CD4-positive, alpha-beta memory T cell (primary cell): ENCODE measurements around the gene HBA1. TPM values are rescaled to one million over a fixed set of nuclear protein-coding genes. Genes with fewer than 3 reads are reported as not detected.
"Not testable (repeated sequence)": the region's sequence is repeated elsewhere in the genome, so short reads cannot be mapped to it uniquely, and the experiment has no call there.

Source experiments
- CTCF ChIA-PET: fragments of 350-600 bp; sonication (Branson Sonifier 250); formaldehyde crosslinking; loops from one replicate; lab custom pipeline; 2021; ENCODE audit warnings: inconsistent platforms; ENCODE audit not compliant: partially characterized antibody; lab: Charles Lee
- POLR2A ChIA-PET: fragments of 350-600 bp; sonication (Branson Sonifier 250); formaldehyde crosslinking; loops from one replicate; lab custom pipeline; 2021; ENCODE audit not compliant: partially characterized antibody; lab: Charles Lee
- DNase-seq, 5 donors: peaks; one replicate each; pipeline versions ENCODE4 v3.0.0 to v3.0.0-alpha.2; 2020 to 2022; ENCODE audit warnings: mixed read lengths in 1 of 5
- H3K27ac ChIP-seq: one replicate; pipeline ENCODE4 v1.7.0; 2013; ENCODE audit warnings: low read depth, low read length
- H3K27me3 ChIP-seq: 2 replicates; pipeline ENCODE4 v1.7.0; 2013; ENCODE audit warnings: mild to moderate bottlenecking, low read length, moderate library complexity; ENCODE audit not compliant: insufficient read depth
- H3K36me3 ChIP-seq: 2 replicates; pipeline ENCODE4 v1.7.0; 2013; ENCODE audit warnings: mild to moderate bottlenecking, low read length, moderate library complexity; ENCODE audit not compliant: insufficient read depth
- H3K4me1 ChIP-seq: 2 replicates; pipeline ENCODE4 v1.7.0; 2013; ENCODE audit warnings: mild to moderate bottlenecking, low read length, moderate library complexity; ENCODE audit not compliant: insufficient read depth
- H3K4me3 ChIP-seq, 2 donors: one replicate each; pipeline ENCODE4 v1.7.0; 2013; ENCODE audit warnings: low read length in 2 of 2, mild to moderate bottlenecking in 1 of 2
- H3K9me3 ChIP-seq, 2 donors: one replicate each; pipeline ENCODE4 v1.7.0; 2013; ENCODE audit warnings: low read length in 2 of 2, control low read depth in 1 of 2; ENCODE audit not compliant: control insufficient read depth in 1 of 2
- H3K27ac Mint-ChIP-seq, 7 donors: one replicate each; pipeline ENCODE4 v1.8.0; 2020 to 2021; ENCODE audit warnings: mixed read lengths in 7 of 7, mild to moderate bottlenecking in 6 of 7, inconsistent platforms in 3 of 7, moderate library complexity in 3 of 7
- H3K27me3 Mint-ChIP-seq, 2 donors: one replicate each; pipeline ENCODE4 v1.8.0; 2020 to 2021; ENCODE audit warnings: mixed read lengths in 2 of 2
- H3K36me3 Mint-ChIP-seq, 2 donors: one replicate each; pipeline ENCODE4 v1.8.0; 2020 to 2021; ENCODE audit warnings: mixed read lengths in 2 of 2, inconsistent platforms in 1 of 2, mild to moderate bottlenecking in 1 of 2
- H3K4me1 Mint-ChIP-seq, 4 donors: one replicate each; pipeline ENCODE4 v1.8.0; 2020 to 2021; ENCODE audit warnings: mixed read lengths in 4 of 4, mild to moderate bottlenecking in 1 of 4
- H3K4me3 Mint-ChIP-seq, 8 donors: one replicate each; pipeline ENCODE4 v1.8.0; 2020 to 2021; ENCODE audit warnings: mixed read lengths in 8 of 8, mild to moderate bottlenecking in 7 of 8, moderate library complexity in 6 of 8, inconsistent platforms in 3 of 8
- H3K9me3 Mint-ChIP-seq, 8 donors: one replicate each; pipeline ENCODE4 v1.8.0; 2020 to 2021; ENCODE audit warnings: mixed read lengths in 8 of 8, mild to moderate bottlenecking in 5 of 8, inconsistent platforms in 3 of 8, moderate library complexity in 1 of 8
- intact Hi-C: fragments of 100-400 bp; cut with micrococcal nuclease; formaldehyde crosslinking; loops from one replicate; pipeline ENCODE4 v1.15.1; 2023
- polyA plus RNA-seq, 2 donors: library from polyadenylated mRNA; unstranded; fragments of 300-500 nt; fragmentation: Illumina TruSeq; gene quantifications; one replicate each; pipeline ENCODE4 v1.2.3, GENCODE V29; 2021
- total RNA-seq, 2 experiments: library from RNA; stranded (reverse); gene quantifications; one replicate each; pipeline ENCODE4 v1.2.3, GENCODE V29; 2021

The HBA1 gene
- total and polyA plus RNA-seq, 4 experiments from 2014 or later = 0.76 TPM; not detected in 3

GRCh38 chr16:170788-171187 lies 5.7 kb upstream of the HBA1 start:
- Histone ChIP-seq H3K4me1 (peaks cover 13% of the 10 kb centered on the region), H3K9me3 (no peaks in the 10 kb centered on the region), H3K4me3 (no peak overlapping the region), H3K36me3 (no peaks in the 10 kb centered on the region), H3K27ac (no peak overlapping the region), H3K27me3 (peaks cover 34% of the 10 kb centered on the region)
- ChIA-PET CTCF (no interaction called here), POLR2A (no interaction called here)
- intact Hi-C loops = no loop called here
- peak overlapping the region in 1 of 8 donors; percentile 1 for H3K4me3 Mint-ChIP-seq
- no peaks in the 10 kb centered on the region for H3K36me3 Mint-ChIP-seq
- peak overlapping the region in 1 of 7 donors; percentile 32 for H3K27ac Mint-ChIP-seq
- no peak for DNase-seq
- peaks cover 5 to 24% (median 12%) of the 10 kb centered on the region in 4 donors for H3K4me1 Mint-ChIP-seq
- peaks cover 49 to 50% of the 10 kb centered on the region in 2 donors for H3K27me3 Mint-ChIP-seq
- peaks cover 0 to 1% (median 0%) of the 10 kb centered on the region in 8 donors for H3K9me3 Mint-ChIP-seq

GRCh38 chr16:172374-172941 lies 4.0 kb upstream of the HBA1 start, which contains the start of gene HBA2:
Gene HBA2 (plus strand): TSS chr16:172876. CDS start chr16:172913, 37 bp downstream.
- H3K27me3 ChIP-seq = peaks cover 26% of the 10 kb centered on the region
- H3K9me3 ChIP-seq, CTCF ChIA-PET, H3K36me3 ChIP-seq, intact Hi-C loops, H3K27ac Mint-ChIP-seq, H3K9me3 Mint-ChIP-seq, DNase-seq, H3K4me1 ChIP-seq, H3K4me3 ChIP-seq, H3K36me3 Mint-ChIP-seq, H3K27ac ChIP-seq, POLR2A ChIA-PET: not testable (repeated sequence)
- H3K4me1 Mint-ChIP-seq = peaks cover 4 to 27% (median 10%) of the 10 kb centered on the region in 4 donors
- peak within 1 kb of the TSS in 6 of 8 donors; percentile 8 to 61 (median 44) for H3K4me3 Mint-ChIP-seq
- H3K27me3 Mint-ChIP-seq = peaks cover 42% of the 10 kb centered on the region in 2 donors

- H3K4me3 Mint-ChIP-seq = peak overlapping the region in 4 of 8 donors; percentile 24 to 61 (median 44)
- H3K36me3 Mint-ChIP-seq, H3K4me3 ChIP-seq, H3K9me3 ChIP-seq, H3K4me1 ChIP-seq, POLR2A ChIA-PET, H3K27ac ChIP-seq, H3K36me3 ChIP-seq, intact Hi-C loops, H3K27ac Mint-ChIP-seq, CTCF ChIA-PET, H3K9me3 Mint-ChIP-seq, DNase-seq: not testable (repeated sequence)
- peaks cover 4 to 32% (median 15%) of the 10 kb centered on the region in 4 donors for H3K4me1 Mint-ChIP-seq
- peaks cover 41 to 48% of the 10 kb centered on the region in 2 donors for H3K27me3 Mint-ChIP-seq
- peaks cover 26% of the 10 kb centered on the region for H3K27me3 ChIP-seq
Observed at GRCh38 chr16:173211-173854, 3.1 kb upstream of the HBA1 start.

GRCh38 chr16:173928-174769 lies 2.3 kb upstream of the HBA1 start:
- CTCF ChIA-PET, H3K9me3 Mint-ChIP-seq, H3K36me3 Mint-ChIP-seq, H3K4me1 ChIP-seq, POLR2A ChIA-PET, H3K27ac Mint-ChIP-seq, H3K9me3 ChIP-seq, H3K36me3 ChIP-seq, H3K4me3 ChIP-seq, H3K27ac ChIP-seq, DNase-seq, intact Hi-C loops: not testable (repeated sequence)
- Mint-ChIP-seq H3K4me1 (peaks cover 4 to 27% (median 15%) of the 10 kb centered on the region in 4 donors), H3K27me3 (peaks cover 38 to 44% of the 10 kb centered on the region in 2 donors), H3K4me3 (peak overlapping the region in 4 of 8 donors; percentile 7 to 64 (median 54))
- peaks cover 26% of the 10 kb centered on the region for H3K27me3 ChIP-seq

GRCh38 chr16:175011-175949 lies 1.2 kb upstream of the HBA1 start:
- ChIA-PET CTCF (interaction anchor here (1.4 kb wide), 1 partner anchor 68 kb away, joined by 4 read pairs; no protein-coding TSS in a partner anchor), POLR2A (no interaction called here)
- Histone ChIP-seq H3K4me1 (peaks cover 7% of the 10 kb centered on the region), H3K27me3 (peaks cover 35% of the 10 kb centered on the region), H3K4me3 (no peak overlapping the region), H3K27ac (no peak overlapping the region), H3K36me3 (no peaks in the 10 kb centered on the region), H3K9me3 (no peaks in the 10 kb centered on the region)
- Mint-ChIP-seq H3K27ac (peak overlapping the region in 1 of 7 donors; percentile 57), H3K36me3 (no peaks in the 10 kb centered on the region), H3K4me3 (peak overlapping the region in 6 of 8 donors; percentile 17 to 70 (median 46)), H3K9me3 (peaks cover 0 to 1% (median 0%) of the 10 kb centered on the region in 8 donors), H3K27me3 (peaks cover 37 to 42% of the 10 kb centered on the region in 2 donors), H3K4me1 (peaks cover 5 to 31% (median 18%) of the 10 kb centered on the region in 4 donors)
- DNase-seq = no peak
- intact Hi-C loops = no loop called here

GRCh38 chr16:176006-176405 lies 474 bp upstream of the HBA1 start:
- H3K36me3 ChIP-seq, intact Hi-C loops, H3K36me3 Mint-ChIP-seq, H3K9me3 ChIP-seq, POLR2A ChIA-PET, H3K9me3 Mint-ChIP-seq, H3K27ac Mint-ChIP-seq, DNase-seq, H3K27ac ChIP-seq, H3K4me3 ChIP-seq: not testable (repeated sequence)
- peak overlapping the region in 1 of 8 donors; percentile 48 for H3K4me3 Mint-ChIP-seq
- H3K27me3 Mint-ChIP-seq = peaks cover 32 to 37% of the 10 kb centered on the region in 2 donors
- CTCF ChIA-PET = interaction anchor here (1.4 kb wide), 1 partner anchor 69 kb away, joined by 4 read pairs; no protein-coding TSS in a partner anchor
- peaks cover 6 to 31% (median 18%) of the 10 kb centered on the region in 4 donors for H3K4me1 Mint-ChIP-seq
- Histone ChIP-seq H3K4me1 (peaks cover 14% of the 10 kb centered on the region), H3K27me3 (peaks cover 35% of the 10 kb centered on the region)
